HepG2 (cell line): ENCODE measurements around the gene BCL2. TPM values are rescaled to one million over a fixed set of nuclear protein-coding genes. Genes with fewer than 3 reads are reported as not detected.
"Not testable (repeated sequence)": the region's sequence is repeated elsewhere in the genome, so short reads cannot be mapped to it uniquely, and the experiment has no call there.

Experiments used
- ATAC-seq: fragments of 200-7000 bp; cut with Tn5 transposase; 3 replicates; pipeline ENCODE4 v1.9.1; 2020; ENCODE audit warnings: mild to moderate bottlenecking, moderate library complexity
- BruUV-seq: library from RNA; stranded (reverse); fragments of 400-500 nt; replicated peaks from 2 replicates; lab custom pipeline; 2021; lab: Mats Ljungman, UMichigan
- CTCF ChIA-PET: fragments of 300-600 bp; formaldehyde crosslinking; extraction: SDS; loops from one replicate; lab custom pipeline; 2021; ENCODE audit warnings: low total read pairs, inconsistent platforms, low intra/inter-chr PET ratio; lab: Yijun Ruan, JAX
- POLR2A ChIA-PET: fragments of 350-600 bp; sonication (Branson Sonifier 250); formaldehyde crosslinking; loops from one replicate; lab custom pipeline; 2020; ENCODE audit warnings: antibody characterized with exemption, inconsistent platforms; lab: Yijun Ruan, JAX
- DNase-seq: peaks from one replicate; pipeline ENCODE4 v3.0.0-alpha.2; 2015; ENCODE audit warnings: low spot score
- FAIRE-seq: peaks from 3 replicates; lab custom pipeline; 2011; peaks lifted over from hg19 to GRCh38; lab: Jason Lieb, UNC
- H2AFZ ChIP-seq: one replicate; pipeline ENCODE4 v1.6.1; 2011; ENCODE audit warnings: low read length, inconsistent platforms
- H3K27ac ChIP-seq: fragments of 300-600 bp; 3 replicates; pipeline ENCODE4 v1.8.0; 2011; ENCODE audit warnings: mixed run types, mild to moderate bottlenecking, mixed read lengths, low read length, inconsistent platforms; ENCODE audit not compliant: insufficient read depth; ENCODE audit errors: extremely low read length
- H3K27me3 ChIP-seq, 2 experiments: fragments of 200-600 bp in 1 of 2; 2 replicates in 1 of 2; 3 replicates in 1 of 2; pipeline versions ENCODE4 v1.6.0 to v1.8.0; 2011; ENCODE audit warnings: low read length in 2 of 2, mild to moderate bottlenecking in 2 of 2, moderate library complexity in 2 of 2, inconsistent platforms in 1 of 2; ENCODE audit not compliant: insufficient read depth in 2 of 2, control insufficient read depth in 1 of 2
- H3K36me3 ChIP-seq, 2 experiments: fragments of 200-600 bp in 1 of 2; replicated peaks in 1 of 2; 2 replicates in 1 of 2; 3 replicates in 1 of 2; pipeline versions ENCODE4 v1.5.1 to v1.8.0; 2011; ENCODE audit warnings: low read length in 2 of 2, inconsistent platforms in 1 of 2; ENCODE audit not compliant: insufficient read depth in 2 of 2, control insufficient read depth in 1 of 2
- H3K4me1 ChIP-seq: 2 replicates; pipeline ENCODE4 v1.5.1; 2012; ENCODE audit warnings: low read length, inconsistent platforms; ENCODE audit not compliant: insufficient read depth
- H3K4me2 ChIP-seq: 2 replicates; pipeline ENCODE4 v1.6.0; 2011; ENCODE audit warnings: low read depth, low read length, inconsistent platforms
- H3K4me3 ChIP-seq, 3 experiments: fragments of 200-600 bp in 1 of 3; sonication (generic), shearing (Covaris generic) in 1 of 3; replicated peaks in 1 of 3; 2 replicates each; pipeline ENCODE4 v1.5.1; 2011 to 2016; ENCODE audit warnings: low read length in 3 of 3, inconsistent platforms in 2 of 3, low read depth in 2 of 3, mild to moderate bottlenecking in 2 of 3, control low read depth in 1 of 3, mixed read lengths in 1 of 3; ENCODE audit not compliant: insufficient read depth in 1 of 3
- H3K79me2 ChIP-seq: one replicate; pipeline ENCODE4 v1.6.1; 2011; ENCODE audit warnings: low read length, inconsistent platforms; ENCODE audit not compliant: insufficient read depth
- H3K9ac ChIP-seq: 2 replicates; pipeline ENCODE4 v1.6.0; 2011; ENCODE audit warnings: mild to moderate bottlenecking, low read depth, low read length, inconsistent platforms; ENCODE audit not compliant: insufficient read depth
- H3K9me3 ChIP-seq: 2 replicates; pipeline ENCODE4 v1.5.1; 2012; ENCODE audit warnings: mild to moderate bottlenecking, low read length
- H4K20me1 ChIP-seq: 2 replicates; pipeline ENCODE4 v1.6.0; 2011; ENCODE audit warnings: inconsistent platforms, mild to moderate bottlenecking, low read length, moderate library complexity; ENCODE audit not compliant: insufficient read depth
- CC2D1A ChIP-seq: sonication (generic); formaldehyde crosslinking; IDR thresholded peaks from 2 replicates; pipeline ENCODE4 v1.8.1; 2023; ENCODE audit warnings: mild to moderate bottlenecking, missing genetic modification reagents
- CREB1 ChIP-seq, 2 experiments: fragments of 450-650 bp in 1 of 2; IDR thresholded peaks; 2 replicates each; pipeline ENCODE4 v1.6.1; 2016 to 2017; ENCODE audit warnings: control low read depth in 1 of 2, mild to moderate bottlenecking in 1 of 2, missing compliant biosample characterization in 1 of 2, missing genetic modification characterization in 1 of 2
- MATR3 ChIP-seq: sonication (generic); formaldehyde crosslinking; IDR thresholded peaks from 2 replicates; pipeline ENCODE4 v1.4.0; 2020; ENCODE audit warnings: missing genetic modification reagents
- MNT ChIP-seq: fragments of 450-650 bp; IDR thresholded peaks from 2 replicates; pipeline ENCODE4 v1.6.1; 2016
- NBN ChIP-seq: fragments of 450-650 bp; conservative IDR thresholded peaks from 2 replicates; pipeline ENCODE4 v1.6.1; 2017
- SAP130 ChIP-seq: IDR thresholded peaks from 2 replicates; pipeline ENCODE4 v1.6.1; 2016; ENCODE audit warnings: low read depth
- SIX4 ChIP-seq: sonication (generic); formaldehyde crosslinking; IDR thresholded peaks from 2 replicates; pipeline ENCODE4 v1.4.0; 2020; ENCODE audit warnings: missing genetic modification reagents
- SNAI1 ChIP-seq: sonication (generic); formaldehyde crosslinking; IDR thresholded peaks from 2 replicates; pipeline ENCODE4 v1.5.0; 2020; ENCODE audit warnings: mild to moderate bottlenecking, missing genetic modification reagents, borderline replicate concordance
- SOX5 ChIP-seq: IDR thresholded peaks from 2 replicates; pipeline ENCODE4 v1.6.1; 2016; ENCODE audit warnings: borderline replicate concordance
- TFDP1 ChIP-seq: IDR thresholded peaks from 2 replicates; pipeline ENCODE4 v1.6.1; 2016; ENCODE audit warnings: missing compliant biosample characterization, missing genetic modification reagents, borderline replicate concordance
- ZBTB7B ChIP-seq: sonication (generic); formaldehyde crosslinking; IDR thresholded peaks from 2 replicates; pipeline ENCODE4 v1.4.0; 2020; ENCODE audit warnings: missing genetic modification reagents
- ZNF451 ChIP-seq: sonication (generic); formaldehyde crosslinking; IDR thresholded peaks from 2 replicates; pipeline ENCODE4 v1.5.0; 2020; ENCODE audit warnings: mild to moderate bottlenecking, missing genetic modification reagents
- WGBS: methylation state at CpG from one replicate; pipeline ENCODE4 v1.1.6; 2017; ENCODE audit warnings: low lambda C conversion rate; 5-methylcytosine and 5-hydroxymethylcytosine counted together
- in situ Hi-C: cut with HindIII; loops from 2 replicates; pipeline ENCODE4 v1.10.0; 2017; ENCODE audit warnings: low pct_unique_long_range_greater_than_20kb; ENCODE audit not compliant: extremely low pct_ligation_motif_present
- intact Hi-C: fragments of 100-400 bp; cut with micrococcal nuclease; formaldehyde crosslinking; loops from one replicate; pipeline ENCODE4 v1.10.0; 2022; ENCODE audit not compliant: unreplicated experiment
- polyA plus RNA-seq, 8 experiments: library from polyadenylated mRNA; depleted of rRNA in 3 of 8; stranded (reverse) in 7 of 8; unstranded in 1 of 8; fragments of >200 nt; fragmentation: Illumina TruSeq in 4 of 8; extraction: Trizol in 4 of 8; gene quantifications; 2 replicates each; pipeline versions ENCODE4 v1.2.1 to v1.2.3, GENCODE V29; 2011 to 2016; ENCODE audit warnings: low read depth in 4 of 8, missing spikeins in 1 of 8, mixed read lengths in 1 of 8; ENCODE audit not compliant: insufficient read depth in 1 of 8
- total RNA-seq, 5 experiments: library from RNA; depleted of rRNA; stranded (reverse); fragments of >200 nt; fragmentation: Illumina TruSeq; extraction: Trizol; gene quantifications; 2 replicates each; pipeline ENCODE4 v1.2.3, GENCODE V29; 2016; ENCODE audit warnings: low read depth in 1 of 5
- TF ChIP-seq, protein P1 (sequence below): sonication (generic); formaldehyde crosslinking; IDR thresholded peaks from 2 replicates; pipeline ENCODE4 v1.4.0; 2020; ENCODE audit warnings: missing genetic modification reagents, borderline replicate concordance
- TF ChIP-seq, protein P2 (sequence below): sonication (generic); formaldehyde crosslinking; IDR thresholded peaks from 2 replicates; pipeline ENCODE4 v1.5.0; 2020; ENCODE audit warnings: mild to moderate bottlenecking, missing genetic modification reagents, moderate library complexity

BCL2 gene
- total and polyA plus RNA-seq, 2 of the 13 experiments (the other 11 are each of a cell fraction or from before 2014, with no cell fraction given) = 0.07 to 0.53 TPM

GRCh38 chr18:63235920-63236319, 83.6 kb downstream of the BCL2 start:
- H4K20me1 ChIP-seq, H2AFZ ChIP-seq, H3K9me3 ChIP-seq, ATAC-seq, H3K27me3 ChIP-seq, in situ Hi-C loops, BruUV-seq, POLR2A ChIA-PET, intact Hi-C loops, CTCF ChIA-PET, H3K27ac ChIP-seq, H3K9ac ChIP-seq, H3K4me2 ChIP-seq, DNase-seq, H3K36me3 ChIP-seq, H3K79me2 ChIP-seq, H3K4me3 ChIP-seq, FAIRE-seq: not testable (repeated sequence)
- peaks cover 17% of the 10 kb centered on the region for H3K4me1 ChIP-seq
- 25% methylated on average over 4 of the region's 4 CpGs for WGBS
- peak; percentile 58 for TF ChIP-seq MNT

GRCh38 chr18:63234841-63235240, 84.7 kb downstream of the BCL2 start:
- no peak for DNase-seq
- Histone ChIP-seq H3K27me3 (no peaks in the 10 kb centered on the region; a peak in 1 of 5 replicates), H3K4me2 (no peak overlapping the region), H3K9ac (no peak overlapping the region), H3K4me3 (no peak overlapping the region), H2AFZ (no peak overlapping the region), H3K9me3 (no peaks in the 10 kb centered on the region), H4K20me1 (no peaks in the 10 kb centered on the region), H3K36me3 (no peaks in the 10 kb centered on the region), H3K4me1 (peaks cover 17% of the 10 kb centered on the region), H3K27ac (no peak overlapping the region), H3K79me2 (no peaks in the 10 kb centered on the region)
- ChIA-PET POLR2A (no interaction called here), CTCF (no interaction called here)
- FAIRE-seq = no peak
- intact Hi-C loops (no loop called here), in situ Hi-C loops (no loop called here)
- 0% methylated on average over 3 of the region's 3 CpGs for WGBS
- ATAC-seq = no peak
- no TSS peak for BruUV-seq
- TF ChIP-seq CC2D1A (CRISPR knock-in tag) (no peak), ZNF451 (CRISPR knock-in tag) (no peak), NBN (no peak), TFDP1 (CRISPR knock-in tag) (no peak), SIX4 (CRISPR knock-in tag) (no peak), SNAI1 (CRISPR knock-in tag) (no peak), SAP130 (CRISPR knock-in tag) (no peak), MATR3 (CRISPR knock-in tag) (no peak), ZBTB7B (CRISPR knock-in tag) (no peak), CREB1 (IDR thresholded peaks at IDR 0.05) (no peak), CREB1 (CRISPR knock-in tag; IDR thresholded peaks at IDR 0.05) (no peak), SOX5 (CRISPR knock-in tag) (no peak)
- TF ChIP-seq, protein P1, sequence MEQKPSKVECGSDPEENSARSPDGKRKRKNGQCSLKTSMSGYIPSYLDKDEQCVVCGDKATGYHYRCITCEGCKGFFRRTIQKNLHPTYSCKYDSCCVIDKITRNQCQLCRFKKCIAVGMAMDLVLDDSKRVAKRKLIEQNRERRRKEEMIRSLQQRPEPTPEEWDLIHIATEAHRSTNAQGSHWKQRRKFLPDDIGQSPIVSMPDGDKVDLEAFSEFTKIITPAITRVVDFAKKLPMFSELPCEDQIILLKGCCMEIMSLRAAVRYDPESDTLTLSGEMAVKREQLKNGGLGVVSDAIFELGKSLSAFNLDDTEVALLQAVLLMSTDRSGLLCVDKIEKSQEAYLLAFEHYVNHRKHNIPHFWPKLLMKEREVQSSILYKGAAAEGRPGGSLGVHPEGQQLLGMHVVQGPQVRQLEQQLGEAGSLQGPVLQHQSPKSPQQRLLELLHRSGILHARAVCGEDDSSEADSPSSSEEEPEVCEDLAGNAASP = no peak
- TF ChIP-seq, protein P2, sequence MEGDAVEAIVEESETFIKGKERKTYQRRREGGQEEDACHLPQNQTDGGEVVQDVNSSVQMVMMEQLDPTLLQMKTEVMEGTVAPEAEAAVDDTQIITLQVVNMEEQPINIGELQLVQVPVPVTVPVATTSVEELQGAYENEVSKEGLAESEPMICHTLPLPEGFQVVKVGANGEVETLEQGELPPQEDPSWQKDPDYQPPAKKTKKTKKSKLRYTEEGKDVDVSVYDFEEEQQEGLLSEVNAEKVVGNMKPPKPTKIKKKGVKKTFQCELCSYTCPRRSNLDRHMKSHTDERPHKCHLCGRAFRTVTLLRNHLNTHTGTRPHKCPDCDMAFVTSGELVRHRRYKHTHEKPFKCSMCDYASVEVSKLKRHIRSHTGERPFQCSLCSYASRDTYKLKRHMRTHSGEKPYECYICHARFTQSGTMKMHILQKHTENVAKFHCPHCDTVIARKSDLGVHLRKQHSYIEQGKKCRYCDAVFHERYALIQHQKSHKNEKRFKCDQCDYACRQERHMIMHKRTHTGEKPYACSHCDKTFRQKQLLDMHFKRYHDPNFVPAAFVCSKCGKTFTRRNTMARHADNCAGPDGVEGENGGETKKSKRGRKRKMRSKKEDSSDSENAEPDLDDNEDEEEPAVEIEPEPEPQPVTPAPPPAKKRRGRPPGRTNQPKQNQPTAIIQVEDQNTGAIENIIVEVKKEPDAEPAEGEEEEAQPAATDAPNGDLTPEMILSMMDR (CRISPR knock-in tag) = no peak
